Parathyroid adenoma (tissue), 2 donors: ENCODE data around the gene NEURL3.
A peak's percentile ranks its signal among the peaks of the same experiment; 100 is the strongest.

Experiments used
- H2AFZ ChIP-seq: fragments of 300-600 bp; sonication (generic); one replicate; pipeline ENCODE4 v1.7.0; 2017; ENCODE audit warnings: antibody characterized with exemption, mild to moderate bottlenecking
- H3K27ac ChIP-seq: fragments of 300-600 bp; sonication (generic); one replicate; pipeline ENCODE4 v1.7.0; 2017
- H3K27me3 ChIP-seq: fragments of 300-600 bp; sonication (generic); one replicate; pipeline ENCODE4 v1.7.0; 2017; ENCODE audit warnings: low read length; ENCODE audit not compliant: control insufficient read depth, insufficient read depth
- H3K36me3 ChIP-seq: fragments of 300-600 bp; sonication (generic); one replicate; pipeline ENCODE4 v1.7.0; 2017; ENCODE audit warnings: low read length; ENCODE audit not compliant: control insufficient read depth, insufficient read depth
- H3K4me1 ChIP-seq: fragments of 300-600 bp; sonication (generic); one replicate; pipeline ENCODE4 v1.7.0; 2017; ENCODE audit warnings: control low read depth
- H3K4me2 ChIP-seq: fragments of 300-600 bp; sonication (generic); one replicate; pipeline ENCODE4 v1.7.0; 2017; ENCODE audit warnings: low read length
- H3K4me3 ChIP-seq: fragments of 300-600 bp; sonication (generic); one replicate; pipeline ENCODE4 v1.7.0; 2017; ENCODE audit warnings: low read depth, low read length
- H3K79me2 ChIP-seq: fragments of 300-600 bp; sonication (generic); one replicate; pipeline ENCODE4 v1.7.0; 2017; ENCODE audit warnings: control low read depth
- H3K9ac ChIP-seq: fragments of 300-600 bp; sonication (generic); one replicate; pipeline ENCODE4 v1.7.0; 2017; ENCODE audit warnings: mild to moderate bottlenecking
- H3K9me3 ChIP-seq: fragments of 300-600 bp; sonication (generic); one replicate; pipeline ENCODE4 v1.7.0; 2017; ENCODE audit warnings: low read length; ENCODE audit not compliant: control insufficient read depth
- CTCF ChIP-seq: fragments of 300-600 bp; sonication (generic); IDR thresholded peaks from one replicate; pipeline ENCODE4 v1.7.0; 2017; ENCODE audit warnings: antibody characterized with exemption, mild to moderate bottlenecking
- donor health status: primary hyperparathyroidism.

NEURL3 gene

GRCh38 chr2:96533292-96534073, 28.3 kb upstream of the NEURL3 start:
- no peaks in the 10 kb centered on the region for H3K27me3 ChIP-seq
- peak overlapping the region; percentile 78 for H3K27ac ChIP-seq
- no peaks in the 10 kb centered on the region for H3K36me3 ChIP-seq
- no peak overlapping the region for H3K9ac ChIP-seq
- H3K79me2 ChIP-seq, result no peaks in the 10 kb centered on the region
- peaks cover 17% of the 10 kb centered on the region for H3K4me1 ChIP-seq
- TF ChIP-seq CTCF, result no peak
- no peaks in the 10 kb centered on the region for H3K9me3 ChIP-seq
- no peak overlapping the region for H3K4me3 ChIP-seq
- no peak overlapping the region for H2AFZ ChIP-seq
- H3K4me2 ChIP-seq, result no peak overlapping the region

GRCh38 chr2:96532641-96533291, 27.6 kb upstream of the NEURL3 start:
- H3K27me3 ChIP-seq, result no peaks in the 10 kb centered on the region
- H3K36me3 ChIP-seq, result no peaks in the 10 kb centered on the region
- no peaks in the 10 kb centered on the region for H3K9me3 ChIP-seq
- no peaks in the 10 kb centered on the region for H3K79me2 ChIP-seq
- H3K4me2 ChIP-seq, result peak overlapping the region; percentile 85
- H3K9ac ChIP-seq, result no peak overlapping the region
- peaks cover 17% of the 10 kb centered on the region for H3K4me1 ChIP-seq
- no peak for TF ChIP-seq CTCF
- peak overlapping the region; percentile 78 for H3K27ac ChIP-seq
- peak overlapping the region; percentile 59 for H3K4me3 ChIP-seq
- peak overlapping the region; percentile 88 for H2AFZ ChIP-seq

GRCh38 chr2:96531872-96532505, 26.8 kb upstream of the NEURL3 start:
- no peak for TF ChIP-seq CTCF
- H3K36me3 ChIP-seq, result no peaks in the 10 kb centered on the region
- H3K4me3 ChIP-seq, result peak overlapping the region; percentile 59
- no peaks in the 10 kb centered on the region for H3K79me2 ChIP-seq
- H3K27me3 ChIP-seq, result no peaks in the 10 kb centered on the region
- H3K4me2 ChIP-seq, result peak overlapping the region; percentile 85
- no peaks in the 10 kb centered on the region for H3K9me3 ChIP-seq
- peak overlapping the region; percentile 88 for H2AFZ ChIP-seq
- peak overlapping the region; percentile 3 for H3K9ac ChIP-seq
- H3K27ac ChIP-seq, result peak overlapping the region; percentile 78
- H3K4me1 ChIP-seq, result peaks cover 18% of the 10 kb centered on the region

GRCh38 chr2:96531366-96531765, 26.2 kb upstream of the NEURL3 start:
- Histone ChIP-seq H3K27me3 (no peaks in the 10 kb centered on the region), H3K4me2 (peak overlapping the region; percentile 85), H2AFZ (peak overlapping the region; percentile 88), H3K9ac (peak overlapping the region; percentile 3), H3K79me2 (no peaks in the 10 kb centered on the region), H3K36me3 (no peaks in the 10 kb centered on the region), H3K9me3 (no peaks in the 10 kb centered on the region), H3K27ac (peak overlapping the region; percentile 78), H3K4me3 (peak overlapping the region; percentile 59), H3K4me1 (peaks cover 24% of the 10 kb centered on the region)
- TF ChIP-seq CTCF, result no peak
